Thyroid gland (tissue), 4 donors: ENCODE data around the gene OTOF.

Experiments used
- CTCF ChIP-seq, 6 experiments: fragments of 200-600 bp in 3 of 6; fragments of 450-650 bp in 3 of 6; sonication (generic) in 3 of 6; IDR thresholded peaks; one replicate each; pipeline ENCODE4 v1.5.1; 2016 to 2019; ENCODE audit warnings: antibody characterized with exemption in 6 of 6, mild to moderate bottlenecking in 2 of 6, inconsistent platforms in 1 of 6, moderate library complexity in 1 of 6
- POLR2A ChIP-seq, 2 donors: fragments of 450-650 bp; IDR thresholded peaks; one replicate each; pipeline ENCODE4 v1.6.1; 2017; ENCODE audit warnings: antibody characterized with exemption in 2 of 2, mild to moderate bottlenecking in 2 of 2, moderate library complexity in 1 of 2

GRCh38 chr2:26521054-26521912 is 43.4 kb upstream of the OTOF start:
- TF ChIP-seq POLR2A (IDR thresholded peaks at IDR 0.05): no peak
- peak in 2 of 6 experiments; percentile 24 to 34 for TF ChIP-seq CTCF (IDR thresholded peaks at IDR 0.05)
